Esophagus muscularis mucosa (tissue), 4 donors: ENCODE measurements around the gene OR10G2.

Experiments
- CTCF ChIP-seq, 3 experiments: fragments of 200-600 bp in 2 of 3; fragments of 450-650 bp in 1 of 3; sonication (generic) in 2 of 3; IDR thresholded peaks; one replicate each; pipeline ENCODE4 v1.5.1; 2017 to 2019; ENCODE audit warnings: antibody characterized with exemption in 3 of 3, mild to moderate bottlenecking in 2 of 3, moderate library complexity in 1 of 3
- EP300 ChIP-seq: sonication (generic); formaldehyde crosslinking; IDR thresholded peaks from one replicate; pipeline ENCODE4 v1.6.1; 2017; ENCODE audit warnings: antibody characterized with exemption
- POLR2A ChIP-seq: fragments of 450-650 bp; IDR thresholded peaks from one replicate; pipeline ENCODE4 v1.6.1; 2017; ENCODE audit warnings: antibody characterized with exemption, moderate library complexity, mild to moderate bottlenecking, low read depth

- no peak for TF ChIP-seq POLR2A
- TF ChIP-seq CTCF (IDR thresholded peaks at IDR 0.05), result no peak
- no peak for TF ChIP-seq EP300
These were observed 3.7 kb downstream of the OR10G2 start for GRCh38 chr14:21631084-21631483.
